SK-N-SH treated with all-trans-retinoic acid at 6 μM for 48 hours (cell line): ENCODE data around the gene ARL6IP4.

ENCODE experiments used
- BACH2 ChIP-seq: fragments of 250-450 bp; sonication (Bioruptor Pico); IDR thresholded peaks from 2 replicates; pipeline ENCODE4 v1.9.0; 2021; ENCODE audit warnings: mild to moderate bottlenecking, borderline replicate concordance
- CSDC2 ChIP-seq: fragments of 250-450 bp; sonication (Bioruptor Pico); IDR thresholded peaks from 2 replicates; pipeline ENCODE4 v1.5.0; 2020; ENCODE audit warnings: mild to moderate bottlenecking, moderate library complexity
- CSRNP3 ChIP-seq: fragments of 250-450 bp; sonication (Bioruptor Pico); IDR thresholded peaks from 2 replicates; pipeline ENCODE4 v1.5.1; 2021; ENCODE audit warnings: mild to moderate bottlenecking, moderate library complexity
- ESRRG ChIP-seq: fragments of 250-450 bp; sonication (Bioruptor Pico); IDR thresholded peaks from 2 replicates; pipeline ENCODE4 v1.6.1; 2021; ENCODE audit warnings: mild to moderate bottlenecking
- POU6F1 ChIP-seq: fragments of 250-450 bp; sonication (Bioruptor Pico); IDR thresholded peaks from 2 replicates; pipeline ENCODE4 v1.8.0; 2021; ENCODE audit warnings: low read depth, mild to moderate bottlenecking, moderate library complexity, borderline replicate concordance
- PPARA ChIP-seq: fragments of 250-450 bp; sonication (Bioruptor Pico); IDR thresholded peaks from 2 replicates; pipeline ENCODE4 v1.5.0; 2020; ENCODE audit warnings: mild to moderate bottlenecking, borderline replicate concordance
- RARB ChIP-seq: fragments of 250-450 bp; sonication (Bioruptor Pico); IDR thresholded peaks from 2 replicates; pipeline ENCODE4 v1.8.0; 2021; ENCODE audit warnings: mild to moderate bottlenecking, moderate library complexity
- SNAI2 ChIP-seq: fragments of 250-450 bp; sonication (Bioruptor Pico); IDR thresholded peaks from 2 replicates; pipeline ENCODE4 v1.5.0; 2020; ENCODE audit warnings: mild to moderate bottlenecking, moderate library complexity
- ZC3H10 ChIP-seq: fragments of 250-450 bp; sonication (Bioruptor Pico); IDR thresholded peaks from 2 replicates; pipeline ENCODE4 v1.5.1; 2021; ENCODE audit warnings: mild to moderate bottlenecking, moderate library complexity
- ZFP3 ChIP-seq: fragments of 250-450 bp; sonication (Bioruptor Pico); IDR thresholded peaks from 2 replicates; pipeline ENCODE4 v1.5.0; 2020; ENCODE audit warnings: mild to moderate bottlenecking, moderate library complexity
- ZNF565 ChIP-seq: fragments of 450-650 bp; formaldehyde crosslinking; conservative IDR thresholded peaks from 2 replicates; pipeline ENCODE4 v1.5.0; 2020; ENCODE audit warnings: low read depth, mild to moderate bottlenecking, moderate library complexity
- ZNF70 ChIP-seq: fragments of 450-650 bp; formaldehyde crosslinking; IDR thresholded peaks from 2 replicates; pipeline ENCODE4 v1.5.0; 2020; ENCODE audit warnings: mild to moderate bottlenecking, moderate library complexity
- ZNF8 ChIP-seq: fragments of 450-650 bp; formaldehyde crosslinking; IDR thresholded peaks from 2 replicates; pipeline ENCODE4 v1.5.0; 2020; ENCODE audit warnings: mild to moderate bottlenecking, moderate library complexity
- TF ChIP-seq, protein P1 (sequence below): fragments of 250-450 bp; sonication (Bioruptor Pico); IDR thresholded peaks from 2 replicates; pipeline ENCODE4 v1.8.0; 2020; ENCODE audit warnings: mild to moderate bottlenecking, moderate library complexity, borderline replicate concordance

DNA sequence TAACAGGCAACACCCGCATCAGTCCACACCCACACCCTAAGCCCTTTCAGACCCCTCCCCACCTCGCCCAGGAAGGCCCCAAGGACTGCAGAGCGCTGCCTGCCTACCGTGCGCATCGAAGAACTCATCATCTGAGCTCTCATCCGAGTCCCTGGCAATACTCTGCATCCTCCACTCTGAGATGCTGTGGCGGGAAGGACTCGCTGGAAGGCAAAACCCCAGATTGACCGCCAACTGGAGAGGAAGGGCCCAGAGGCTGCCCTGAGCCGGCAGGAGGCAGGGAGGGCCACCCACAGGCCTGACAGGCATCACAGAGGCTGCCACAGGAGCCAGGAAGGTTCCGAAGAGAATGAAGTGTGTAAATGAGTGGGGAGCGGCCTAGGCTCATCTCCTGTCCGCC is 23.8 kb downstream of the ARL6IP4 start:
- TF ChIP-seq RARB (CRISPR knock-in tag) (no peak), PPARA (no peak), POU6F1 (no peak), ZNF70 (no peak), CSDC2 (no peak), SNAI2 (CRISPR knock-in tag) (no peak), ZC3H10 (CRISPR knock-in tag) (no peak), CSRNP3 (CRISPR knock-in tag) (no peak), ZFP3 (CRISPR knock-in tag) (no peak), ZNF565 (CRISPR knock-in tag) (no peak), BACH2 (no peak), ZNF8 (CRISPR knock-in tag) (no peak), ESRRG (CRISPR knock-in tag) (no peak)
- TF ChIP-seq, protein P1, sequence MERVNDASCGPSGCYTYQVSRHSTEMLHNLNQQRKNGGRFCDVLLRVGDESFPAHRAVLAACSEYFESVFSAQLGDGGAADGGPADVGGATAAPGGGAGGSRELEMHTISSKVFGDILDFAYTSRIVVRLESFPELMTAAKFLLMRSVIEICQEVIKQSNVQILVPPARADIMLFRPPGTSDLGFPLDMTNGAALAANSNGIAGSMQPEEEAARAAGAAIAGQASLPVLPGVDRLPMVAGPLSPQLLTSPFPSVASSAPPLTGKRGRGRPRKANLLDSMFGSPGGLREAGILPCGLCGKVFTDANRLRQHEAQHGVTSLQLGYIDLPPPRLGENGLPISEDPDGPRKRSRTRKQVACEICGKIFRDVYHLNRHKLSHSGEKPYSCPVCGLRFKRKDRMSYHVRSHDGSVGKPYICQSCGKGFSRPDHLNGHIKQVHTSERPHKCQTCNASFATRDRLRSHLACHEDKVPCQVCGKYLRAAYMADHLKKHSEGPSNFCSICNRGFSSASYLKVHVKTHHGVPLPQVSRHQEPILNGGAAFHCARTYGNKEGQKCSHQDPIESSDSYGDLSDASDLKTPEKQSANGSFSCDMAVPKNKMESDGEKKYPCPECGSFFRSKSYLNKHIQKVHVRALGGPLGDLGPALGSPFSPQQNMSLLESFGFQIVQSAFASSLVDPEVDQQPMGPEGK (CRISPR knock-in tag) = no peak
